ENCODE results near the gene NEGR1.

DNA sequence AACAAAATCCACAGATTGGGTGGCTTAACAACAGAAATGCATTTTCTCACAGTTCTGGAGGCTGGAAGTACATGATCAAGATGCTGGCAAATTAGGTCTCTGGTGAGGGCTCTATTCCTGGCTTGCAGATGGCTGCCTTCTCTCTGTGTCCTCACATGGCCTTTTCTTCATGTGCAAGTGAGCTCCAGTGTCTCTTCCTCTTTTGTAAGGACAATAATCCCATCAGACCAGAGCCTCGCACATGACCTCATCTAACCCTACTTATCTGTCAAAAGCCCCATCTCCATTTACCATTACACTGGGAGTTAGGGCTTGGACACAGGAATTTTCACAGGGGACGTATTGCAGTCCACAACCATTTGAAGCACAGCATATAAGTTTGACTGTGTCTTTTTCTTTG is 181.6 kb downstream of the NEGR1 start:
- TF ChIP-seq, protein P1, sequence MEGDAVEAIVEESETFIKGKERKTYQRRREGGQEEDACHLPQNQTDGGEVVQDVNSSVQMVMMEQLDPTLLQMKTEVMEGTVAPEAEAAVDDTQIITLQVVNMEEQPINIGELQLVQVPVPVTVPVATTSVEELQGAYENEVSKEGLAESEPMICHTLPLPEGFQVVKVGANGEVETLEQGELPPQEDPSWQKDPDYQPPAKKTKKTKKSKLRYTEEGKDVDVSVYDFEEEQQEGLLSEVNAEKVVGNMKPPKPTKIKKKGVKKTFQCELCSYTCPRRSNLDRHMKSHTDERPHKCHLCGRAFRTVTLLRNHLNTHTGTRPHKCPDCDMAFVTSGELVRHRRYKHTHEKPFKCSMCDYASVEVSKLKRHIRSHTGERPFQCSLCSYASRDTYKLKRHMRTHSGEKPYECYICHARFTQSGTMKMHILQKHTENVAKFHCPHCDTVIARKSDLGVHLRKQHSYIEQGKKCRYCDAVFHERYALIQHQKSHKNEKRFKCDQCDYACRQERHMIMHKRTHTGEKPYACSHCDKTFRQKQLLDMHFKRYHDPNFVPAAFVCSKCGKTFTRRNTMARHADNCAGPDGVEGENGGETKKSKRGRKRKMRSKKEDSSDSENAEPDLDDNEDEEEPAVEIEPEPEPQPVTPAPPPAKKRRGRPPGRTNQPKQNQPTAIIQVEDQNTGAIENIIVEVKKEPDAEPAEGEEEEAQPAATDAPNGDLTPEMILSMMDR (IDR thresholded peaks at IDR 0.05), result no peak
- TF ChIP-seq POLR2A (IDR thresholded peaks at IDR 0.05), result no peak

Data from stomach (tissue), 4 donors.